Fibroblast of skin of scalp (primary cell): ENCODE measurements around the gene SEPTIN2.
A peak's percentile ranks its signal among the peaks of the same experiment; 100 is the strongest.
"Not testable (repeated sequence)": the region's sequence is repeated elsewhere in the genome, so short reads cannot be mapped to it uniquely, and the experiment has no call there.

Source experiments
- DNase-seq: peaks from one replicate; pipeline ENCODE4 v3.0.0-alpha.2; 2013

The SEPTIN2 gene

DNA sequence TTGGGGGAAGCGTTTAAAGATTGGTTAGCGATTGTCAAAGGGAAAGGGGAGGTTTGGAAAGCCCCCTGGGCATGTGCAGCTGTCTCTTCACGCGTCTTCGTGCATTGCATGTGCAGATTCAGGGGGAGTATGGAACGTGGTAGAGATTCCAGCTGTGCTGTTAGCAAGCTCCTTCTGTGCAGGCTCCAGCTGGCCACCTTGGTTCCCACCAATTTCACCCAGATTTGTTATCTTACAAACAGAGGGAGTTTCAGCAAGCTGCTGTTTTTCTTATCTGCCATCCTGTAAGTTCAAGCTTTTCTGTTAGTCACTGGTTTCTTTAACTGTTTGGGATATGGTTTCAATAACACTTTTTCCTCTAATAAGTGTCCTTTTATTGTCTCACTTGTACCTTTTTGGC is 70.8 kb downstream of the SEPTIN2 start:
- peak; percentile 18 for DNase-seq

DNA sequence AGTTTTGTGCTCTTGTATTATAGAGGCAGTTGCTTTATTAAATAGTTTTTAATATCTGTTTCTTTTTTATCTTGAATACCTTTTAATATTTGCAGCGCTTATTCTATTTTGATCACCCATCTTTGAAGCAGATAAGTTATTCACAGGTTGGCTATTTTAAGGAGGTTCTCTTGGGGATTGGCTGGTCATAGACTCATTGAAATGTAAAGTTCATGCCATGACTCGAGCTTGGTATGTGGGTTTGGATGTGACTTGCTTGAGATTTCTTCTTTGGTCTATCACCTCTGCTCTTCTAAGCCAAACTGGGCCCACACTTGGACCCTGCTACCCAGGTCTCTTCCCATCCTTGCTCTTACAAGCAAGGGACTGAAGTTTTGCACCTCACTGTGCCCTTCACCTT is 74.0 kb downstream of the SEPTIN2 start:
- DNase-seq = no peak

DNA sequence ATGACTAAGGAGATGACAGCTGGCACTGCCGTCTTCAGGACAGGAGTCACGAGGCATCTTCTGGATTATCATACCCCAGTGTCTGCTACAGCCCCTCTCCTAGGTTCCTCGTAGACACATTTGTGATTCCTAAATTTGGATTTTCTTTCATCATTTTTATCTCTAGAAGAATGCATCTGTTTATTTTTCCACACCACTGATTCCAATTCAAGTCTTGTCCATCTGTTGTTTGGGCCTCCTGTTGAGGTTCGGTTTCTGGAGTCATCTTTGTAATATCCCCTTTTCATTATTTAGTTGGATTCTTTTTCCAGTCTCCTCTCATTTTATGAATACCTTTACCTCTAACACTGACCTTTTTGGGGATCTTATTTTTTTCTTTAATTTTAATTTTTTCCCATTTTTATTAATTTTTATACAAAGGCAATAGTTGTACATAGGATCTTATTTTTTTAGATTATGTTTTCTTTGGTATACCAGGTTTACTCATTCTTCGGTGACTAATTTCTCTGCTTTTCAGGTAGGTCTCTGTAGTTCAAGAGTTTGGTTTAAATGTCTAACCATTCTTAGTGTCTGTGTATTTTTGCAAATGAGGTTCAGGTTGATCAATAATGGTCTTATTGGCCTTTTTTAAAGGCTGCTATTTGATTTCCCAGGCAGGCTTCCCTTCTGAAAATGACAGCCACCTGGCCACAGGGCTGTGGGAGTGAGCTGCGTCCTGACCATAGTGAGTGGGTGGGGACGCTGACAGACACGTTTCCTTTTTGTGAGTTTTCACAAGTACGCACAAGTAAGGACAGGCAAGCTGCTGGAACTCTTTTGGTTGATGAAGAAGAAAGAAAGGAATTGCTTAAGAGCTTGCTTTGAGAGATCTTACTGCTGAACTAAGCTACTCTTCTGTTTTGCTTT is 74.8 kb downstream of the SEPTIN2 start:
- DNase-seq = no peak

- DNase-seq = peak; percentile 66
Observed at GRCh38 chr2:241391892-241392665, 76.4 kb downstream of the SEPTIN2 start.

DNA sequence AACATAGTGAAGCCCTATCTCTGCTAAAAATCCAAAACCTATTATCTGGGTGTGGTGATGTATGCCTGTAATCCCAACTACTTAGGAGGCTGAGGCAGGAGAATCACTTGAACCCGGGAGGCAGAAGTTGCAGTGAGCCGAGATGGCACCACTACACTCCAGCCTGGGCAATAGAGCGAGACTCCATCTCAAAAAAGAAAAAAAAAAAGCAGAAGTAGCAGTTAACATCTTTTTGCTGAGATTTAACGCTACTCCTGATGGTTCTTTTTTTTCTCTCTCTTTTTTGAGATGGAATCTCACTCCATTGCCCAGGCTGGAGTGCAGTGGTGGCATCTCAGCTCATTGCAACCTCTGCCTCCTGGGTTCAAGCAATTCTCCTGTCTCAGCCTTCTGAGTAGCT is 77.0 kb downstream of the SEPTIN2 start:
- not testable (repeated sequence) for DNase-seq

GRCh38 chr2:241393524-241394196 is 77.9 kb downstream of the SEPTIN2 start:
- no peak for DNase-seq

GRCh38 chr2:241396809-241397208 is 81.1 kb downstream of the SEPTIN2 start:
- not testable (repeated sequence) for DNase-seq

- DNase-seq = no peak
Observed at GRCh38 chr2:241399941-241400922, 84.5 kb downstream of the SEPTIN2 start.
